Measurements from ENCODE around the gene TASL.

Gene TASL, protein sequence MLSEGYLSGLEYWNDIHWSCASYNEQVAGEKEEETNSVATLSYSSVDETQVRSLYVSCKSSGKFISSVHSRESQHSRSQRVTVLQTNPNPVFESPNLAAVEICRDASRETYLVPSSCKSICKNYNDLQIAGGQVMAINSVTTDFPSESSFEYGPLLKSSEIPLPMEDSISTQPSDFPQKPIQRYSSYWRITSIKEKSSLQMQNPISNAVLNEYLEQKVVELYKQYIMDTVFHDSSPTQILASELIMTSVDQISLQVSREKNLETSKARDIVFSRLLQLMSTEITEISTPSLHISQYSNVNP

DNA sequence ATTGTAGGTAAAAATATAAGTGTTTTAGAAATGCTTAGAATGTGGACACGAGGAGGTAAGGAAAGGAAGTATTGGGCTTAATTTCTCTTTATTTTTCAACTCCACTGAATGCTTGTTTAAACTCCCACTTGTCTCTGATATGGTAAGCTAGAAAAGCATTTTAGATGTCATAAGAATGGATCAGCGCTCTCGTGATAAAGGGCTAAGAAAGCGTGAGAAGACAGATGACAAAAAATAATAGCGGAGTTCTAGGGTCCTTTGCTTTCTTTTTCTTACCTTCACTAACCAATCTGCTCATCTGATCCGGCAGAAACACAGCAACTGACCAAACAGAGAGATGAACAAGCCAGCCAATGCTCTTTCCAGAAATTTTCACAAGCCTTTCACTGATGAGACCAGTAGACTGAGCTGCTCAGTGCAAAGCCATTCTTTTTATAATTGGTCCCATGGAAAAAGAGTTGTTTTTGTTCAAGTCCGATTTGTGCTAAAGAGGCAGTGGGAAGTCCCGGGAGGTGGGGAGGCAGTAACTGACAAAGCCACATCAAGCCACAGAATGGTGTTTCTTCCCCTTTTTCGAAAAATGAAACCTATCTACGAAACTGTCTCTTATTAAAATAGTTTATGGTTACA is at the start of gene TASL:
Gene TASL, minus strand, starts transcription at position 405 of the 630 bp plus-strand sequence. CDS start 17,411 bp downstream, outside the sequence.
- TF ChIP-seq, protein P1, sequence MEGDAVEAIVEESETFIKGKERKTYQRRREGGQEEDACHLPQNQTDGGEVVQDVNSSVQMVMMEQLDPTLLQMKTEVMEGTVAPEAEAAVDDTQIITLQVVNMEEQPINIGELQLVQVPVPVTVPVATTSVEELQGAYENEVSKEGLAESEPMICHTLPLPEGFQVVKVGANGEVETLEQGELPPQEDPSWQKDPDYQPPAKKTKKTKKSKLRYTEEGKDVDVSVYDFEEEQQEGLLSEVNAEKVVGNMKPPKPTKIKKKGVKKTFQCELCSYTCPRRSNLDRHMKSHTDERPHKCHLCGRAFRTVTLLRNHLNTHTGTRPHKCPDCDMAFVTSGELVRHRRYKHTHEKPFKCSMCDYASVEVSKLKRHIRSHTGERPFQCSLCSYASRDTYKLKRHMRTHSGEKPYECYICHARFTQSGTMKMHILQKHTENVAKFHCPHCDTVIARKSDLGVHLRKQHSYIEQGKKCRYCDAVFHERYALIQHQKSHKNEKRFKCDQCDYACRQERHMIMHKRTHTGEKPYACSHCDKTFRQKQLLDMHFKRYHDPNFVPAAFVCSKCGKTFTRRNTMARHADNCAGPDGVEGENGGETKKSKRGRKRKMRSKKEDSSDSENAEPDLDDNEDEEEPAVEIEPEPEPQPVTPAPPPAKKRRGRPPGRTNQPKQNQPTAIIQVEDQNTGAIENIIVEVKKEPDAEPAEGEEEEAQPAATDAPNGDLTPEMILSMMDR (IDR thresholded peaks at IDR 0.05; ENCODE audit: low read depth, low read length, missing control alignments): no peak
- in situ Hi-C loops (cut with HindIII; ENCODE audit: low sequenced_read_pairs): no loop called here
- DNase-seq (ENCODE audit: low read depth): no peak
- no peak within 1 kb of the TSS for H3K4me3 ChIP-seq (ENCODE audit: low read depth, low read length)

DNA sequence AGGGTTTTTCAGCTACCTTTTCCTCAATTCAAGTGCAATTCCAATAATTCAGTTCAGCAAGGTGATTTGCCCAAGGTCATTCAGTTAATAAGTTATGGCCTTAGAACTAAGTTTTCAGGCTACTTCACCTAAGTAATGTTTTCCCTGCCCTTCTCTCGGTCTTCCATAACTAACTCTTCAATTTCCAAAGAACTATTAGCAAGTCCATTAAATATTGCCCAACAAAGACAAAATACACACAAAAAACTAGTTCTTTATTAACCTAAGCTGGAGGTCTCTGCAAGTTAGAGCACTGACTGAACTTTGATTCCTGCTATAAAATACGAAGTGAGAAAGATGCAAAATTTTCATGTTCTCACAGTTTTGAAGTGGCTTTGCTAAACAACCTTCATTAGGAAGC is 48.8 kb upstream of the TASL start:
- no peak overlapping the region for H3K4me3 ChIP-seq (ENCODE audit: low read depth, low read length)
- TF ChIP-seq, protein P1 (IDR thresholded peaks at IDR 0.05; ENCODE audit: low read depth, low read length, missing control alignments): no peak
- in situ Hi-C loops (cut with HindIII; ENCODE audit: low sequenced_read_pairs): no loop called here
- no peak for DNase-seq (ENCODE audit: low read depth)

DNA sequence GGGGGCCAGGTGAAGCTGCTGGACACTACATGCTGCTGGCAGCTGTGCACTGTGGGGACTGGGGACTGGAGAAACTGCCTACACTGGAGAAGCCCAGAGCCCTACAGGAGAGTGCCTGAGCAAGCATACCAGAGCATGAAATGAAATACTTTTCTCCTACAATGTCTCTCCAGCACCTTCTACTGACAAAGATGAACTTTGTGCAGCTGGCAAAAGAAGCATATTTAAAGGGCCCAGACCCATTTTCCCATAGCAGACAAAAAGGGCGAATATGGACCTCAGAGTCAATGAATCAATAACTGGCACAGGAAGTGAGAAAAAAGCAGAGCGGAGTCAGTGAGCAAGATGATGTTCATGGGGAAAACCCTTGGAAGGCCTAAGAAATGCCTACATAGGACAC is 44.8 kb upstream of the TASL start:
- in situ Hi-C loops (cut with HindIII; ENCODE audit: low sequenced_read_pairs): no loop called here
- TF ChIP-seq, protein P1 (IDR thresholded peaks at IDR 0.05; ENCODE audit: low read depth, low read length, missing control alignments): no peak

DNA sequence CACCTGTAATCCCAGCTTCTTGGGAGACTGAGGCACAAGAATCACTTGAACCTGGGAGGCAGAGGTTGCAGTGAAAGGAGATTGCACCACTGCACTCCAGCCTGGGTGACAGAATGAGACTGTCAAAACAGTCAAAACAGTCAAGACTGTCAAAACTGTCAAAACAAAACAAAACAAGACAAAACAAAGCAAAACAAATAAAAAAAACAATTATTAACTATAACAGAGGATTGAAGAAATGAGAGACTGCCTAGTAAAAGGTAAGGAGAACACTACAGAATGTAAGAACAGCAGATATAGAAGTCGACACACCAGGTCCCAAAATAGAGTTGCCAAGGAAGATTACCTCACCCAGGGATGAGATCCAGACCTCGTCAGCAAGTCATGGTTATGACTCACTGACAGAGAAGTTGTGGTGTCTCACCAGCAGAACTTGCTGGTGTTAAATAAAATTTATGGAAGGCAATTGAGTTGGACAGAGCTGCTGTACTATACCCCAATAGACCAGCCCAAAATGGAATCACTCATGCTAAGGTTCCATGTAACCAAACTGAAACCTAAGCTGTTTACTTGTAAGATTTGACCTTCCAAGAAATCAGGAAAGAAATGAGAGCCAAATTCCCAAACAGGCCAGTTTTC is 43.5 kb upstream of the TASL start:
- H3K4me3 ChIP-seq (ENCODE audit: low read depth, low read length): no peak overlapping the region
- in situ Hi-C loops (cut with HindIII; ENCODE audit: low sequenced_read_pairs): no loop called here
- TF ChIP-seq, protein P1 (IDR thresholded peaks at IDR 0.05; ENCODE audit: low read depth, low read length, missing control alignments): no peak
- peak; percentile 62 for DNase-seq (ENCODE audit: low read depth)

More for the DNA sequence above, 44.8 kb upstream of the TASL start:
- H3K4me3 ChIP-seq (ENCODE audit: low read depth, low read length): no peak overlapping the region
- no peak for DNase-seq (ENCODE audit: low read depth)

DNA sequence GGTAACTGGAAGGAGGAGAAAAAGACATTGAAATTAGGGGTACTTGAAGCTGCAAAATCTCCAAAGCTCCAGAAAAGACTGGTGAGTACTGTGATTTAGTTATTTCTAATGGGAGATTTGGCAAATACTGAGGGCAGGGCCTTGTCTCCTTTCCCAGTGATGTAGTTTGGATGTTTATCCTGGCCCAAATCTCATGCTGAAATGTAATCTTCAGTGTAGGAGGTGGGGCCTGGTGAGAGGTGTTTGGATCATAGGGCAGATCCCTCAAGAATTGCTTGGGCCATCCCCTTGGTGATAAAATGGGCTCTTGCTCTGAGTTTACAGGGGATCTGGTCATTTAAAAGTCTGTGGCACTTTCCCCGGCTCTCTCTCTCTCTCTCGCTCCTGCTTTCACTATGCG is 42.6 kb upstream of the TASL start:
- TF ChIP-seq, protein P1 (IDR thresholded peaks at IDR 0.05; ENCODE audit: low read depth, low read length, missing control alignments): no peak
- in situ Hi-C loops (cut with HindIII; ENCODE audit: low sequenced_read_pairs): no loop called here
- H3K4me3 ChIP-seq (ENCODE audit: low read depth, low read length): no peak overlapping the region
- DNase-seq (ENCODE audit: low read depth): no peak

DNA sequence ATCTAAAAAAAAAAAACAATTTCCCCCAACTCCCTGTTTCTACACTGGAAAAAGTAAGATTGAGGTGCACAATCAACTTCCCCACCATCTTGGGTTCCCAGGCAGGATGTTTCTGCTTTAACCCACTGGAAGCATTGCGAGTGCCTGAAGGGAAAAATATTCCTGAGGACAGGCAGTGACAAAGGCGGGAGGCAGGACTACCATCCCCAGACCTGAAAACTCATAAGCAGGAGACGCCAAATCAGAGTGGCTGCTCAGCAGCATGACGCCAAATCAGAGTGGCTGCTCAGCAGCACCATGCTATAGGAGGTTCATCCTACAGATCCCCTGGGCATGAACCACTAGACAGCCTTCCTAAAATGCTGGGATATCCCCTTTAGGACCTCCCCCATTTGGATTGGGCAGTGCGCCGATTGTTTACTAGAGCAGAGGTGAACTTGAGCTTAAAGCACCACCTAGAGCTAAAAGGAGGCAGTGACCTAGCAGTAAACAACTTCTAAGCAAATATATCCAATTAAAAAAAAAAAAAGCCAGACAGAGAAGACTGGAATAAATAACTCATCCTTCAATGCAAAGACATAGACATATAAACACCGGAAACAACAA is 40.7 kb upstream of the TASL start:
- TF ChIP-seq, protein P1 (IDR thresholded peaks at IDR 0.05; ENCODE audit: low read depth, low read length, missing control alignments): no peak
- no peak for DNase-seq (ENCODE audit: low read depth)
- H3K4me3 ChIP-seq (ENCODE audit: low read depth, low read length): no peak overlapping the region
- in situ Hi-C loops (cut with HindIII; ENCODE audit: low sequenced_read_pairs): no loop called here

Measured in astrocyte of the cerebellum (primary cell).